A204.1 (cell line): ENCODE data around the gene UBE2Q2.
"Not testable (repeated sequence)": the region's sequence is repeated elsewhere in the genome, so short reads cannot be mapped to it uniquely, and the experiment has no call there.

Source experiments
- FAIRE-seq: peaks from 2 replicates; lab custom pipeline; 2012; peaks lifted over from hg19 to GRCh38; lab: Jason Lieb, UNC

The UBE2Q2 gene

GRCh38 chr15:75866916-75867315 is 23.7 kb downstream of the UBE2Q2 start:
- FAIRE-seq, result no peak

- FAIRE-seq, result no peak
Measured at GRCh38 chr15:75867449-75867848, 24.2 kb downstream of the UBE2Q2 start.

GRCh38 chr15:75868019-75868418 is 24.8 kb downstream of the UBE2Q2 start:
- no peak for FAIRE-seq

- no peak for FAIRE-seq
Measured at GRCh38 chr15:75869446-75869845, 26.2 kb downstream of the UBE2Q2 start.

- not testable (repeated sequence) for FAIRE-seq
Measured at GRCh38 chr15:75871589-75871988, 28.3 kb downstream of the UBE2Q2 start.

- FAIRE-seq, result no peak
Measured at GRCh38 chr15:75872403-75872990, 29.2 kb downstream of the UBE2Q2 start.

- FAIRE-seq, result no peak
Measured at GRCh38 chr15:75884041-75884440, 40.8 kb downstream of the UBE2Q2 start.

GRCh38 chr15:75887178-75887577 is 43.9 kb downstream of the UBE2Q2 start:
- no peak for FAIRE-seq

GRCh38 chr15:75891895-75892294 is 48.6 kb downstream of the UBE2Q2 start:
- FAIRE-seq, result no peak

- no peak for FAIRE-seq
Measured at GRCh38 chr15:75895731-75896130, 52.5 kb downstream of the UBE2Q2 start.

- no peak for FAIRE-seq
Measured at GRCh38 chr15:75900577-75900976, 57.3 kb downstream of the UBE2Q2 start.

GRCh38 chr15:75902129-75902557 is 58.9 kb downstream of the UBE2Q2 start:
- no peak for FAIRE-seq

- FAIRE-seq, result peak; percentile 19
Measured at GRCh38 chr15:75903331-75904239, 60.3 kb downstream of the UBE2Q2 start, which contains the start of gene FBXO22. Gene FBXO22 (plus strand): TSS chr15:75903878. CDS start chr15:75903964, 86 bp downstream.

GRCh38 chr15:75905231-75905630 is 62.0 kb downstream of the UBE2Q2 start:
- FAIRE-seq, result no peak

- not testable (repeated sequence) for FAIRE-seq
Measured at GRCh38 chr15:75910355-75910754, 67.1 kb downstream of the UBE2Q2 start.

- FAIRE-seq, result no peak
Measured at GRCh38 chr15:75916978-75917377, 73.7 kb downstream of the UBE2Q2 start.

- no peak for FAIRE-seq
Measured at GRCh38 chr15:75918135-75918534, 74.9 kb downstream of the UBE2Q2 start.

GRCh38 chr15:75920079-75920478 is 76.8 kb downstream of the UBE2Q2 start:
- no peak for FAIRE-seq

- peak; percentile 84 for FAIRE-seq
Measured at GRCh38 chr15:75921732-75922703, 78.8 kb downstream of the UBE2Q2 start.

- FAIRE-seq, result no peak
Measured at GRCh38 chr15:75923756-75924155, 80.5 kb downstream of the UBE2Q2 start.

GRCh38 chr15:75924576-75924975 is 81.3 kb downstream of the UBE2Q2 start:
- no peak for FAIRE-seq

GRCh38 chr15:75925440-75925839 is 82.2 kb downstream of the UBE2Q2 start:
- no peak for FAIRE-seq
